ENCODE results near the gene RAB12.

RAB12 gene

DNA sequence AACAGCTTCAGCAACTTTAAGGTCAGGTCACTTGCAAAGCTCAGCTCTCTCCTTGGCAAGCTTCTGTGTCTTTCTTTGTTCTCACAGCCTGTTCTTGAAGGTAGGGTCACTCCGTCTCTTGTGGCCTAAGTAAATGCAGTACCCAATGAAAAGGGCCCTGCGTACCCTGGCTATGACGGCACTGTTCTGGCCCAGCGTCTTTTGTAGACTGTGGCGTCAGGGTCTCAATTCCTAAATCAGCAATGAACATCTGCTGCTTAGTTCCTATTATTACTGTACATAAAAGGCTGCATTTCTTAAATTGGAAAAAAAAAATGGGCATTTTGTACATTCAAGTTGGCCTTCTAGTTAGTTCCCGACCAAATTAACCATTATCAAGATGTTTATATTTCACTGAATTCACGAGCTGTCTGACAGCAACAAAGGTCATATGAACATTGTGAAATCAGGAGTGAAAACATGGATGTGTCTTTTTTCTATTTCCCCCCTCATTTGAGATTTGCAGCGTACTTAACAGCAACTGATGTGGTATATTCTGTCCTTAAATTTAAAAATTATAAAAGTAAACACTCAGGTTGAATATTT lies 79.1 kb downstream of the RAB12 start:
- TF ChIP-seq, protein P1, sequence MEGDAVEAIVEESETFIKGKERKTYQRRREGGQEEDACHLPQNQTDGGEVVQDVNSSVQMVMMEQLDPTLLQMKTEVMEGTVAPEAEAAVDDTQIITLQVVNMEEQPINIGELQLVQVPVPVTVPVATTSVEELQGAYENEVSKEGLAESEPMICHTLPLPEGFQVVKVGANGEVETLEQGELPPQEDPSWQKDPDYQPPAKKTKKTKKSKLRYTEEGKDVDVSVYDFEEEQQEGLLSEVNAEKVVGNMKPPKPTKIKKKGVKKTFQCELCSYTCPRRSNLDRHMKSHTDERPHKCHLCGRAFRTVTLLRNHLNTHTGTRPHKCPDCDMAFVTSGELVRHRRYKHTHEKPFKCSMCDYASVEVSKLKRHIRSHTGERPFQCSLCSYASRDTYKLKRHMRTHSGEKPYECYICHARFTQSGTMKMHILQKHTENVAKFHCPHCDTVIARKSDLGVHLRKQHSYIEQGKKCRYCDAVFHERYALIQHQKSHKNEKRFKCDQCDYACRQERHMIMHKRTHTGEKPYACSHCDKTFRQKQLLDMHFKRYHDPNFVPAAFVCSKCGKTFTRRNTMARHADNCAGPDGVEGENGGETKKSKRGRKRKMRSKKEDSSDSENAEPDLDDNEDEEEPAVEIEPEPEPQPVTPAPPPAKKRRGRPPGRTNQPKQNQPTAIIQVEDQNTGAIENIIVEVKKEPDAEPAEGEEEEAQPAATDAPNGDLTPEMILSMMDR (conservative IDR thresholded peaks at IDR 0.05; ENCODE audit: low read depth) = no peak
- CTCF ChIA-PET = interaction anchor here (0.6 kb wide), 1 partner anchor 489 kb away, joined by 3 read pairs; no protein-coding TSS in a partner anchor
- no peak for DNase-seq (ENCODE audit: low spot score)
- H3K27ac ChIP-seq = no peak overlapping the region
- POLR2A ChIA-PET (ENCODE audit: low non-redundant PET) = no interaction called here

DNA sequence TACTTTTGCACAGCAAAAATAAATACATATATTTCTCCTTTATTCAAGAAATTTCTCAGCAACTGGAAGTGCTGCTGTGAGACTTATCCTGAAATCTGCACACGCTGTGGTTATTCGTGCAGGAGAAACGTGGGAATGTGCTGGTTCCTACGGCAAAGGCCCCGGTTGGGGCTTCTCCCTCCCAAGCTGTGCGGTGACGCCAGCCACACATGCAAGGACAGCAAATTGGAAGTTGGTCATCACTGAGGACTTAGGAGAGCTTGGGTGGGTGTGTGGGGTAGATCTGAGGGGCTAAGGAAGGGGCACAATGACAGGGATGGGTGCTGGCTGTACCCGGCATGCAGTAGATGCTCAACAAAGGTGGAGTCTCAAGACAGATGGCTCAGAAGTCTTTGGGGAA lies 79.6 kb downstream of the RAB12 start:
- no peak for DNase-seq (ENCODE audit: low spot score)
- H3K27ac ChIP-seq = no peak overlapping the region
- CTCF ChIA-PET = interaction anchor here (0.6 kb wide), 1 partner anchor 490 kb away, joined by 3 read pairs; no protein-coding TSS in a partner anchor
- POLR2A ChIA-PET (ENCODE audit: low non-redundant PET) = no interaction called here
- TF ChIP-seq, protein P1 (conservative IDR thresholded peaks at IDR 0.05; ENCODE audit: low read depth) = no peak

All from RWPE1 (cell line).